ENCODE measurements around the gene EPHA10.
"Not testable (repeated sequence)": the region's sequence is repeated elsewhere in the genome, so short reads cannot be mapped to it uniquely, and the experiment has no call there.

Gene EPHA10

GRCh38 chr1:37718901-37719571 lies 45.9 kb downstream of the EPHA10 start:
- FAIRE-seq (no peak), DNase-seq (ENCODE audit: insufficient read length, low spot score) (no peak)

- no peak for DNase-seq (ENCODE audit: insufficient read length, low spot score)
- no peak for FAIRE-seq
Measured at GRCh38 chr1:37718181-37718900, 46.6 kb downstream of the EPHA10 start.

DNA sequence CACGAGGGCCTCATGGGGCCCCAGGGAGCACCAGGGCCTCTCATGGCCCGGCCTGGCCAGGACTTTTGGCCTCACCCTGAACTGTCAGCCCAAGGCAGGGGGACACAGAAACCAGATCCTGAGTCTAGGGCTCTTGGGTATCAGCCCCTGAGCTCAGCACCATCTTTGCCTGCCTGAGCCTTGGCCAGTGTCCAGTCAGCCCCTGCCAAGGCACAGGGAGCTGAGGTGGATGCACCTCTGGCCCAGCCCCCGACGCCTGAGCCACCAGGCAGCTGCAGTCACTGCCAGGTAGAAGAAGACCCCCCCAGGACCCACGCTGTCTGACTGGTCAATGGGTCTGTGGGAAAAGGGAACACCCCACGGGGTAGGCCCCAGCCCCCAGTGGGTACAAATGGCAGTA lies 47.3 kb downstream of the EPHA10 start:
- FAIRE-seq, result no peak
- no peak for DNase-seq (ENCODE audit: insufficient read length, low spot score)

- DNase-seq (ENCODE audit: insufficient read length, low spot score), result no peak
- no peak for FAIRE-seq
Measured at GRCh38 chr1:37716321-37716720, 48.6 kb downstream of the EPHA10 start.

- DNase-seq (ENCODE audit: insufficient read length, low spot score) (no peak), FAIRE-seq (no peak)
Measured at GRCh38 chr1:37714689-37715088, 50.2 kb downstream of the EPHA10 start.

DNA sequence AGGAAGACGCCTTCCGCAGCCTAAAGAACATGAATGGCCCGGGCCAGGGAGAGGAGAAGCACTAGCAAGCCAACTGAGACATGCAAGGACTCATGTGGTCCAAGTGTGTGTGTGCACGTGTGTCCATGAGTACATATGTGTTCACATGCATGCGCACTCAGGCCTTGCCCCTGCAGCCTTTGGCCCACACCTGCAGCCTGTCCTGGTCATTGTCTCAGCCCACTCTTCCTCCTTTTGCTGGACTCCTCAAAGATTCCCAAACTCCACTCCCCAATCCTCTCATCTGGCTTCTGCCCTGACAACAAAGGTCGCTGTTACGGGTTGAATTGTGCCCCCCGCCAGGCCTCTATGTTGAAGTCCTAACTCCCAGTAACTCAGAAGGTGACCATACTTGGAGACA lies 50.7 kb downstream of the EPHA10 start:
- no peak for DNase-seq (ENCODE audit: insufficient read length, low spot score)
- FAIRE-seq, result no peak

GRCh38 chr1:37708471-37708870 lies 56.4 kb downstream of the EPHA10 start:
- FAIRE-seq (no peak), DNase-seq (ENCODE audit: insufficient read length, low spot score) (no peak)

- DNase-seq (ENCODE audit: insufficient read length, low spot score) (no peak), FAIRE-seq (no peak)
Measured at GRCh38 chr1:37705399-37705798, 59.5 kb downstream of the EPHA10 start.

DNA sequence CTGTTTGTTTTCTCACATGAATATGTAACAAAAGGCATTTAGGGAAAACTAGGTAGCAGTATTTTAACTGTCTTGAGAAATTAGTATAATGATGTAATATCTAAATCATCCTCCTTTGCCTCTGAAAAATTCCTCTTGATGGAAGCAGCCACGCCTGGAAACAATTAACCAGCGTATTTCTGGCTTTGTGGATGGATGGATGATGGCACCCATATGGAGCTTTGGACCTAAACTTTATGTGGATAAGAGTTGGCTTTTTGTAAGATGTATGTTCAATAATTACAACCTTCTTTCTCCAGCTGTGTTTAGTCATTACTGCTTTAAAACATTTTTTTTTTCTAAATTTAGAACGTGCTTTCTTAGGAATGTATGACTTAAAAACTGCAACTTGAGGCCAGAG lies 60.0 kb downstream of the EPHA10 start:
- DNase-seq (ENCODE audit: insufficient read length, low spot score) (no peak), FAIRE-seq (no peak)

GRCh38 chr1:37703061-37703460 lies 61.9 kb downstream of the EPHA10 start:
- no peak for DNase-seq (ENCODE audit: insufficient read length, low spot score)
- FAIRE-seq, result no peak

GRCh38 chr1:37701051-37701450 lies 63.9 kb downstream of the EPHA10 start:
- FAIRE-seq, result no peak
- no peak for DNase-seq (ENCODE audit: insufficient read length, low spot score)

- DNase-seq (ENCODE audit: insufficient read length, low spot score) (no peak), FAIRE-seq (no peak)
Measured at GRCh38 chr1:37699147-37699546, 65.8 kb downstream of the EPHA10 start.

DNA sequence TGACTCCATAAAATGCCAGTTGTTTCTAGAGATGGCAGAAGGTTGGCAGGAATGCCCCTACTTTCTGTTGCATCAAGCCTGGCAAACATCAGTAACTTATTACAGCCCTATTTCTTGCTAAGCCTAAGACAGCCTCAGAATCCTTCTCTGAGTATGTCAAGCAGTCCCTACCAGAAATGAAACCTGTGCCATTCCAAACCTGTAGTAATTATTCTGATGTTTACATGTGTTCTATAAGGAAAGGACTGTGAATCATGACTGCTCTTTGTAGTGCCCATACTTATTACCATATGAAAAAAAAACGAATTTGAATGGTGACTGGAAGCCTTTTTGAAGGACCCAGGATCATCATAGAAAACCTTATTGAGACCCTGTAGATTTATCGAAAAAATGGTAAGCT lies 67.2 kb downstream of the EPHA10 start:
- DNase-seq (ENCODE audit: insufficient read length, low spot score) (no peak), FAIRE-seq (no peak)

GRCh38 chr1:37697090-37697489 lies 67.8 kb downstream of the EPHA10 start:
- no peak for FAIRE-seq

GRCh38 chr1:37692834-37693175 lies 72.1 kb downstream of the EPHA10 start:
- no peak for FAIRE-seq
- DNase-seq (ENCODE audit: insufficient read length, low spot score), result no peak

More at GRCh38 chr1:37697090-37697489, 67.8 kb downstream of the EPHA10 start:
- no peak for DNase-seq (ENCODE audit: insufficient read length, low spot score)

- FAIRE-seq (peak; percentile 89), DNase-seq (ENCODE audit: insufficient read length, low spot score) (peak; percentile 96)
Measured at GRCh38 chr1:37692078-37692833, 72.7 kb downstream of the EPHA10 start, which contains the start of gene CDCA8. CDCA8 (plus strand) TSS chr1:37692516; CDS start chr1:37692691, 175 bp downstream.

DNA sequence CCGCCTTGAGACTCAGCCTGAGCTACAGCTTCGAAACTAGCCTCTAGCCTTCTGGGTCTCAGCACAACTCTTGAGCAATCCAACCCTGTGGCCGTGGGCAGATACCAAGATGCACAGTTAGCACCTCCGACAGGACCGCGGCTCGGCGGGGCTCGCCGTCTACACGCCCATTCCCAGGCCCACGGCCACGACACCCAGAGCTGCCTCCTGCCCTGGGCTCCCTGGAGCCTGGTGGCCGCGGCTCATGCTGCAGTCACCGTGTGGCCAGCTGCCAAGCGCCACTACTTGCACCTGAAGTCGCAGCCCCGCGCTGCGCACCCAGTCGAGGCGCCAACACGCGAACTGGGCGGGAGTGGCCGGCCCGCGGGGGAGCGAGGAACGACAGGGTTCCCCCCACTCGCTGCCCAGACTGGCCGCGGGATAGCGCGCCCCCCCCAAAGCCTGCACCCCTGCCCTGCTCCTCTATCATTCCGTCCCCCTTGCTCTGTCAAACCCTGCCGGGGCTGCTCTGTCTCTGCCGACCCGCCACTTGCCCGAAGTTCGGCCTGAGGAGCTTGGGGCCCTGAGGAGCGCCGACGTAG lies 73.3 kb downstream of the EPHA10 start:
- FAIRE-seq (no peak), DNase-seq (ENCODE audit: insufficient read length, low spot score) (no peak)

GRCh38 chr1:37688926-37689325 lies 76.0 kb downstream of the EPHA10 start:
- DNase-seq (ENCODE audit: insufficient read length, low spot score) (no peak), FAIRE-seq (no peak)

- not testable (repeated sequence) for FAIRE-seq; DNase-seq (ENCODE audit: insufficient read length, low spot score)
Measured at GRCh38 chr1:37687764-37688163, 77.2 kb downstream of the EPHA10 start.

GRCh38 chr1:37685722-37686121 lies 79.2 kb downstream of the EPHA10 start:
- DNase-seq (ENCODE audit: insufficient read length, low spot score) (no peak), FAIRE-seq (no peak)

GRCh38 chr1:37684182-37684581 lies 80.7 kb downstream of the EPHA10 start:
- FAIRE-seq; DNase-seq (ENCODE audit: insufficient read length, low spot score): not testable (repeated sequence)

Measured in HTR-8/SVneo (cell line).